D721Med (cell line): Measurements from ENCODE around the gene PCDH15.

Experiments used
- DNase-seq: peaks from one replicate; pipeline ENCODE4 v3.0.0; 2011; ENCODE audit warnings: low spot score; ENCODE audit not compliant: insufficient read length
- FAIRE-seq: peaks from 2 replicates; lab custom pipeline; 2011; peaks lifted over from hg19 to GRCh38; lab: Jason Lieb, UNC
- CTCF ChIP-seq: IDR thresholded peaks from 2 replicates; pipeline ENCODE4 v1.5.1; 2012; ENCODE audit warnings: mild to moderate bottlenecking, control low read depth; ENCODE audit not compliant: insufficient read depth; ENCODE audit errors: missing control alignments

PCDH15 gene

GRCh38 chr10:53808677-53809372 lies 992.2 kb downstream of the PCDH15 start:
- FAIRE-seq (no peak), DNase-seq (no peak)
- TF ChIP-seq CTCF, result no peak

GRCh38 chr10:53786236-53786900 lies 1014.7 kb downstream of the PCDH15 start:
- DNase-seq, result no peak
- no peak for FAIRE-seq
- peak; percentile 38 for TF ChIP-seq CTCF

GRCh38 chr10:53771701-53772100 lies 1029.3 kb downstream of the PCDH15 start:
- DNase-seq (no peak), FAIRE-seq (no peak)
- no peak for TF ChIP-seq CTCF

- TF ChIP-seq CTCF, result no peak
- FAIRE-seq (no peak), DNase-seq (no peak)
Observed at GRCh38 chr10:53770903-53771302, 1030.1 kb downstream of the PCDH15 start.

GRCh38 chr10:53765311-53765710 lies 1035.7 kb downstream of the PCDH15 start:
- DNase-seq (no peak), FAIRE-seq (no peak)
- TF ChIP-seq CTCF, result no peak

GRCh38 chr10:53754596-53755250 lies 1046.3 kb downstream of the PCDH15 start:
- no peak for FAIRE-seq
- no peak for DNase-seq
- TF ChIP-seq CTCF, result no peak
